Thyroid gland (tissue), 4 donors: ENCODE results near the gene HSH2D. TPM values are rescaled to one million over a fixed set of nuclear protein-coding genes. Genes with fewer than 3 reads are reported as not detected.

Experiments used
- DNase-seq, 2 donors: peaks; one replicate each; pipeline ENCODE4 v3.0.0-alpha.2; 2019
- H3K27ac ChIP-seq, 3 donors: fragments of 200-600 bp; sonication (generic); 1 replicate in 2 of 3; 2 replicates in 1 of 3; pipeline ENCODE4 v1.5.1; 2016 to 2019; ENCODE audit warnings: mild to moderate bottlenecking in 1 of 3, moderate library complexity in 1 of 3
- H3K27me3 ChIP-seq: fragments of 200-600 bp; sonication (generic); one replicate; pipeline ENCODE4 v1.5.1; 2019
- H3K36me3 ChIP-seq, 2 donors: fragments of 200-600 bp; sonication (generic); one replicate each; pipeline ENCODE4 v1.5.1; 2016 to 2019
- H3K4me1 ChIP-seq, 2 donors: fragments of 200-600 bp; sonication (generic); one replicate each; pipeline ENCODE4 v1.5.1; 2017 to 2019
- H3K4me3 ChIP-seq, 3 donors: fragments of 200-600 bp; sonication (generic); replicated peaks in 1 of 3; 1 replicate in 2 of 3; 2 replicates in 1 of 3; pipeline ENCODE4 v1.5.1; 2016; ENCODE audit warnings: mild to moderate bottlenecking in 1 of 3
- H3K9me3 ChIP-seq: fragments of 200-600 bp; sonication (generic); one replicate; pipeline ENCODE4 v1.5.1; 2017
- POLR2A ChIP-seq, 2 donors: fragments of 450-650 bp; IDR thresholded peaks; one replicate each; pipeline ENCODE4 v1.6.1; 2017; ENCODE audit warnings: antibody characterized with exemption in 2 of 2, mild to moderate bottlenecking in 2 of 2, moderate library complexity in 1 of 2
- WGBS, 2 donors: methylation state at CpG; one replicate each; pipeline ENCODE4 v1.1.5; 2017; 5-methylcytosine and 5-hydroxymethylcytosine counted together
- intact Hi-C: fragments of 100-400 bp; cut with DNase I; formaldehyde crosslinking; loops from one replicate; pipeline ENCODE4 v1.15.1; 2023
- total RNA-seq, 4 donors: library from RNA; depleted of rRNA; stranded (reverse); fragments of >200 nt; gene quantifications; one replicate each; pipeline ENCODE4 v1.2.3, GENCODE V29; 2016
- TF ChIP-seq, protein P1 (sequence below), 6 experiments: fragments of 200-600 bp in 3 of 6; fragments of 450-650 bp in 3 of 6; sonication (generic) in 3 of 6; IDR thresholded peaks; one replicate each; pipeline ENCODE4 v1.5.1; 2016 to 2019; ENCODE audit warnings: antibody characterized with exemption in 6 of 6, mild to moderate bottlenecking in 2 of 6, inconsistent platforms in 1 of 6, moderate library complexity in 1 of 6

Gene HSH2D
- total RNA-seq, 4 donors from 2014 or later: 0.94 to 4.6 (median 2.5) TPM

DNA sequence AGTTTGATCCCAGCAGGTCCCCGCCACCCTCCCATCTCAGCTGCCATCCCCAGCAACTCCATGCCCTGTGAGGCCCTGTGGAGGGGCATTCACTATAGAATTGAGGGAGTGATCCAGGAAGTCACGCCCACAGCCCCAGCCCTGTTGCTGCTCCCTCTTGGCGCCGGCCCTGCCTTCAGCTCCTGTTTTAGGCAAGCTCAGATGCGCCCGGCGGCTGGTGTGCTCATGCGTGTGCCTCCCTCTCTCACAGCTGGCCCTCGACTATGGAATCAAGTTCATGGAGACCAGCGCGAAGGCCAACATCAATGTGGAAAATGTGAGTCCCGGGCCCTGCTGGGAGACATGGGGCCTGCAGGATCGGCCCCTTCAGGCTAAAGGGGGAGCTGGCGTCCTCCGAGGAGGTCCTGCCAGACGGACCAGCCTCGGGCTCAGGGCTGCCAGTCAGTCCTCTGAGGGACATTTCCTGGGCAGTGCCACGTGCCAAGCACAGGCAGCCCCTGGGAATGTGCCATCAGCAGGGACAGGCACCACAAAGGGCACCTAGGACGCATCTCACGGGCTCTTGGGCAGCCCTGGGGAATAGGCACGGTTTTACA, 15.6 kb upstream of the HSH2D start:
- Histone ChIP-seq H3K4me1 (no peaks in the 10 kb centered on the region), H3K9me3 (no peaks in the 10 kb centered on the region), H3K36me3 (peaks cover 57 to 73% of the 10 kb centered on the region in 2 donors), H3K27ac (no peak overlapping the region), H3K27me3 (no peaks in the 10 kb centered on the region), H3K4me3 (no peak overlapping the region)
- WGBS, 2 donors: 93 to 97% methylated on average over 14 to 21 of the region's 21 CpGs
- intact Hi-C loops: no loop called here
- TF ChIP-seq, protein P1, sequence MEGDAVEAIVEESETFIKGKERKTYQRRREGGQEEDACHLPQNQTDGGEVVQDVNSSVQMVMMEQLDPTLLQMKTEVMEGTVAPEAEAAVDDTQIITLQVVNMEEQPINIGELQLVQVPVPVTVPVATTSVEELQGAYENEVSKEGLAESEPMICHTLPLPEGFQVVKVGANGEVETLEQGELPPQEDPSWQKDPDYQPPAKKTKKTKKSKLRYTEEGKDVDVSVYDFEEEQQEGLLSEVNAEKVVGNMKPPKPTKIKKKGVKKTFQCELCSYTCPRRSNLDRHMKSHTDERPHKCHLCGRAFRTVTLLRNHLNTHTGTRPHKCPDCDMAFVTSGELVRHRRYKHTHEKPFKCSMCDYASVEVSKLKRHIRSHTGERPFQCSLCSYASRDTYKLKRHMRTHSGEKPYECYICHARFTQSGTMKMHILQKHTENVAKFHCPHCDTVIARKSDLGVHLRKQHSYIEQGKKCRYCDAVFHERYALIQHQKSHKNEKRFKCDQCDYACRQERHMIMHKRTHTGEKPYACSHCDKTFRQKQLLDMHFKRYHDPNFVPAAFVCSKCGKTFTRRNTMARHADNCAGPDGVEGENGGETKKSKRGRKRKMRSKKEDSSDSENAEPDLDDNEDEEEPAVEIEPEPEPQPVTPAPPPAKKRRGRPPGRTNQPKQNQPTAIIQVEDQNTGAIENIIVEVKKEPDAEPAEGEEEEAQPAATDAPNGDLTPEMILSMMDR (IDR thresholded peaks at IDR 0.05): no peak
- TF ChIP-seq POLR2A (IDR thresholded peaks at IDR 0.05): no peak
- DNase-seq: no peak

DNA sequence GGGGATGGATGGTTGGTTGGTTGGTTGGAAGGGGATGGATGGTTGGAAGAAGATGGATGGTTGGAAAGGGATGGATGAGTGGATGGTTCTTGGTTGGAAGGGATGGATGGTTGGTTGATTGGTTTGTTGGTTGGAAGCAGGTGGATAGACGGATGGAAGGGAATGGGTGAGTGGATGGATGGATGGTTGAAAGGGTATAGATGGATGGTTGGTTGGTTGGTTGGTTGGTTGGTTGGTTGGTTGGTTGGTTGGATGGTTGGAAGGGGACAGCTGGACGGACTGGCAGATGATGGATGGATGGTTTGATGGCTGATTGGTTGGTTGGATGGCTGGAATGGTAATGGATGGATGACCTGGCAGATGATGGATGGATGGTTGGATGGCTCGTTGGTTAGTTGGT, 11.8 kb upstream of the HSH2D start:
- DNase-seq: no peak
- intact Hi-C loops: no loop called here
- no peak for TF ChIP-seq POLR2A (IDR thresholded peaks at IDR 0.05)
- TF ChIP-seq, protein P1 (IDR thresholded peaks at IDR 0.05): no peak
- Histone ChIP-seq H3K36me3 (peaks cover 55 to 58% of the 10 kb centered on the region in 2 donors), H3K4me1 (no peaks in the 10 kb centered on the region), H3K27me3 (no peaks in the 10 kb centered on the region), H3K4me3 (no peak overlapping the region), H3K27ac (no peak overlapping the region), H3K9me3 (no peaks in the 10 kb centered on the region)
- WGBS, 2 donors: 95 to 98% methylated on average over 3 of the region's 3 CpGs

DNA sequence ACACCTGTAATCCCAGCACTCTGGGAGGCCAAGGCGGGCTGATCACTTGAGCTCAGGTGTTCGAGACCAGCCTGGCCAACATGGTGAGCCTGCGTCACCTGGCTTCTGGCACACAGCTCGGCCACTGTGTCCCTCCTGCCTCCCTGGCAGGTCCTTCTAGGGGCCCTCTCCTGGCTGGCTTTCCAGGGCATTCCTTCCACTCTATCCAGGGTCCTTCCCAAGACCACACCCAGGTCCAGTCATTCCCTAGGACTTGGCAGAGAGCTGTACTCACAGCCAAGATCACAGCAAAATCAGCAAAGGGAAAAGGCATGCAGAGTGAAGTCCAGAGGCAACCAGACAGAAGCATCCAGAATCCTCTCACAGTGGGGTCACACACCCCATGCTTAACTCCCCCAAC, 9.7 kb upstream of the HSH2D start:
- WGBS, 2 donors: 97 to 100% methylated on average over 4 of the region's 4 CpGs
- no peak for DNase-seq
- TF ChIP-seq, protein P1 (IDR thresholded peaks at IDR 0.05): no peak
- no peak for TF ChIP-seq POLR2A (IDR thresholded peaks at IDR 0.05)
- H3K4me3 ChIP-seq: no peak overlapping the region
- intact Hi-C loops: no loop called here
- no peaks in the 10 kb centered on the region for H3K9me3 ChIP-seq
- H3K27ac ChIP-seq: no peak overlapping the region
- H3K27me3 ChIP-seq: no peaks in the 10 kb centered on the region
- peaks cover 35 to 38% of the 10 kb centered on the region in 2 donors for H3K36me3 ChIP-seq
- H3K4me1 ChIP-seq: no peaks in the 10 kb centered on the region

DNA sequence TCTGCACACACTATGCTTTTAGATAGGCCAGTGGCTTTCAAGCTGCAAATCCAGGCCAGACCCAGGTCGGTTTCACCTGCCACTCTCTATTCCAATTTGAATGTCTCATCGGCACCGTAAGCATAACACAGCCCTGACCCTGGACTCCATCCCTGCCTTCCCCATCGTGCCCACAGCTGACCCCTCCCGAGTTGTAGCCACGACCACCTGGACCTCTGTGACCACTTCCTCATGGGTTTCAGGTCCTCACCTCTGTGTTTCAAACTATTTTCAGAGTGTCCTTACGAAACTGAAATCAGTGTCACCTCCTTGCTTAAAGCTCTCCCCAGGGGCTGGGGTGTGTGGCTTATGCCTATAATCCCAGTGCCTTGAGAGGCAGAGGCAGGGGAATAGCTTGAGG, 9.0 kb upstream of the HSH2D start:
- no peaks in the 10 kb centered on the region for H3K4me1 ChIP-seq
- no peaks in the 10 kb centered on the region for H3K9me3 ChIP-seq
- WGBS, 2 donors: 82 to 87% methylated on average over 7 of the region's 7 CpGs
- TF ChIP-seq, protein P1 (IDR thresholded peaks at IDR 0.05): no peak
- DNase-seq: no peak
- peaks cover 28 to 31% of the 10 kb centered on the region in 2 donors for H3K36me3 ChIP-seq
- H3K4me3 ChIP-seq: no peak overlapping the region
- H3K27me3 ChIP-seq: no peaks in the 10 kb centered on the region
- intact Hi-C loops: no loop called here
- no peak overlapping the region for H3K27ac ChIP-seq

DNA sequence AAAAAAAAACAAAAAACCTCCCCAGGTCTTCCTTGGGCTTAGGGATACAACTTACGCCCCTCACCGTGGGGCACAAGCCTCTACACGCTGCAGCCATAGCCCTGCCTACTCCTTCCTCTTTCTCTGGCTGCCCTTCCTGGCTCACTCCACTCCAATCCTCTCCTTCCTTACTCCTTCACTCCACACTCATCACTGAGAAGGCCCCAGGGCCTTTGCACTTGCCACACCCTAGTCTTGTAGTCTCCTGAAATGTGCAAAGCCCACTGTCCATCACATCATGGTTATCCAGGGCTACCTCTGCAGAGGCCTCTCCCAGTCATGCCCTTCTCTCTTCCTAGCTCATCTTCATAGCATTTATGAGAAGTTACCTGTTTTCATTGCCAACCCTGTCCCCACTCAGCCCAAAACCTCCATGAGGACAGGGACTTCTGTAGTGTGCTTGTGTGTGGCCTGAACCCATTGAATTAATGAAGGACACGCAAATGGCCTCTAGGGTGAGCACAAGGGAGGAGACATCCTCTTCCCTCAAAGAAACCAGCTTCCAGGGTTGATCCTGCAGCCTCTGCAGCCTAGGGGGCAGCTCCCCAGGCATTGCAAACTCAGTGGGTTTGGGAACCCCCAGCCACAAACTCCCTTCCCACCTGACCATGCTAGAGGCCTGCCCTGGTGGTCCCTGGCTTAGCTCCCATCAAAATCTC, 7.9 kb upstream of the HSH2D start:
- no peak for DNase-seq
- TF ChIP-seq, protein P1 (IDR thresholded peaks at IDR 0.05): no peak
- no peak for TF ChIP-seq POLR2A (IDR thresholded peaks at IDR 0.05)
- no peak overlapping the region for H3K4me3 ChIP-seq
- H3K36me3 ChIP-seq: peaks cover 20% of the 10 kb centered on the region in 2 donors
- H3K27ac ChIP-seq: no peak overlapping the region
- H3K9me3 ChIP-seq: no peaks in the 10 kb centered on the region
- 80 to 95% methylated on average over 4 of the region's 4 CpGs for WGBS, 2 donors
- H3K27me3 ChIP-seq: no peaks in the 10 kb centered on the region
- intact Hi-C loops: no loop called here
- H3K4me1 ChIP-seq: no peaks in the 10 kb centered on the region
